Measurements from ENCODE around the gene CLRN1.

Gene CLRN1

GRCh38 chr3:150965436-150965835, 7.1 kb downstream of the CLRN1 start:
- Histone ChIP-seq H3K79me2 (ENCODE audit: insufficient read depth, low read length) (no peaks in the 10 kb centered on the region), H3K27me3 (ENCODE audit: insufficient read depth, low read length, poor library complexity) (peaks cover 5% of the 10 kb centered on the region), H3K36me3 (ENCODE audit: insufficient read depth, low read length) (no peaks in the 10 kb centered on the region), H3K9ac (ENCODE audit: low read depth, low read length) (no peak overlapping the region), H3K4me1 (ENCODE audit: insufficient read depth, low read length) (no peaks in the 10 kb centered on the region), H2AFZ (ENCODE audit: low read depth, low read length) (no peak overlapping the region), H3K27ac (ENCODE audit: low read length) (no peak overlapping the region), H3K4me2 (ENCODE audit: insufficient read depth, low read length) (no peak overlapping the region), H3K9me3 (ENCODE audit: insufficient read depth, low read length, severe bottlenecking) (no peaks in the 10 kb centered on the region), H3K4me3 (ENCODE audit: low read depth in 1 of 2, low read length in 2 of 2) (no peak overlapping the region), H4K20me1 (ENCODE audit: insufficient read depth, low read length) (no peaks in the 10 kb centered on the region)
- ATAC-seq (ENCODE audit: insufficient read depth, low read depth) (no peak), DNase-seq (no peak)
- no peak for TF ChIP-seq EZH2 (IDR thresholded peaks at IDR 0.05; ENCODE audit: borderline replicate concordance, low read depth, low read length, severe bottlenecking)

GRCh38 chr3:150961949-150962348, 10.6 kb downstream of the CLRN1 start:
- Histone ChIP-seq H3K4me2 (ENCODE audit: insufficient read depth, low read length) (no peak overlapping the region), H3K9me3 (ENCODE audit: insufficient read depth, low read length, severe bottlenecking) (no peaks in the 10 kb centered on the region), H3K36me3 (ENCODE audit: insufficient read depth, low read length) (no peaks in the 10 kb centered on the region), H3K9ac (ENCODE audit: low read depth, low read length) (no peak overlapping the region), H3K79me2 (ENCODE audit: insufficient read depth, low read length) (no peaks in the 10 kb centered on the region), H4K20me1 (ENCODE audit: insufficient read depth, low read length) (no peaks in the 10 kb centered on the region), H2AFZ (ENCODE audit: low read depth, low read length) (no peak overlapping the region), H3K4me1 (ENCODE audit: insufficient read depth, low read length) (no peaks in the 10 kb centered on the region), H3K27ac (ENCODE audit: low read length) (no peak overlapping the region), H3K27me3 (ENCODE audit: insufficient read depth, low read length, poor library complexity) (no peaks in the 10 kb centered on the region), H3K4me3 (ENCODE audit: low read depth in 1 of 2, low read length in 2 of 2) (no peak overlapping the region)
- no peak for DNase-seq
- ATAC-seq (ENCODE audit: insufficient read depth, low read depth) = no peak
- TF ChIP-seq EZH2 (IDR thresholded peaks at IDR 0.05; ENCODE audit: borderline replicate concordance, low read depth, low read length, severe bottlenecking) (no peak), CTCF (IDR thresholded peaks at IDR 0.05; ENCODE audit: borderline replicate concordance, extremely low read depth, low read length, poor library complexity, severe bottlenecking) (no peak)

GRCh38 chr3:150960708-150961684, 11.5 kb downstream of the CLRN1 start:
- Histone ChIP-seq H3K27me3 (ENCODE audit: insufficient read depth, low read length, poor library complexity) (peaks cover 6% of the 10 kb centered on the region), H3K4me1 (ENCODE audit: insufficient read depth, low read length) (no peaks in the 10 kb centered on the region), H3K79me2 (ENCODE audit: insufficient read depth, low read length) (no peaks in the 10 kb centered on the region), H3K9ac (ENCODE audit: low read depth, low read length) (no peak overlapping the region), H3K27ac (ENCODE audit: low read length) (no peak overlapping the region), H3K4me3 (ENCODE audit: low read depth in 1 of 2, low read length in 2 of 2) (no peak overlapping the region), H3K9me3 (ENCODE audit: insufficient read depth, low read length, severe bottlenecking) (no peaks in the 10 kb centered on the region), H3K36me3 (ENCODE audit: insufficient read depth, low read length) (no peaks in the 10 kb centered on the region), H2AFZ (ENCODE audit: low read depth, low read length) (no peak overlapping the region), H4K20me1 (ENCODE audit: insufficient read depth, low read length) (no peaks in the 10 kb centered on the region), H3K4me2 (ENCODE audit: insufficient read depth, low read length) (no peak overlapping the region)
- DNase-seq (no peak), ATAC-seq (ENCODE audit: insufficient read depth, low read depth) (no peak)
- TF ChIP-seq CTCF (IDR thresholded peaks at IDR 0.05; ENCODE audit: borderline replicate concordance, extremely low read depth, low read length, poor library complexity, severe bottlenecking) (no peak), EZH2 (IDR thresholded peaks at IDR 0.05; ENCODE audit: borderline replicate concordance, low read depth, low read length, severe bottlenecking) (no peak)

GRCh38 chr3:150958683-150959082, 13.8 kb downstream of the CLRN1 start:
- H3K36me3 ChIP-seq (ENCODE audit: insufficient read depth, low read length) = no peaks in the 10 kb centered on the region
- no peak overlapping the region for H3K4me2 ChIP-seq (ENCODE audit: insufficient read depth, low read length)
- H3K9me3 ChIP-seq (ENCODE audit: insufficient read depth, low read length, severe bottlenecking) = no peaks in the 10 kb centered on the region
- H3K4me1 ChIP-seq (ENCODE audit: insufficient read depth, low read length) = no peaks in the 10 kb centered on the region
- no peak for ATAC-seq (ENCODE audit: insufficient read depth, low read depth)
- no peak overlapping the region for H3K27ac ChIP-seq (ENCODE audit: low read length)
- no peak overlapping the region for H2AFZ ChIP-seq (ENCODE audit: low read depth, low read length)
- H3K4me3 ChIP-seq (ENCODE audit: low read depth in 1 of 2, low read length in 2 of 2) = no peak overlapping the region
- no peaks in the 10 kb centered on the region for H3K79me2 ChIP-seq (ENCODE audit: insufficient read depth, low read length)
- H3K27me3 ChIP-seq (ENCODE audit: insufficient read depth, low read length, poor library complexity) = peaks cover 16% of the 10 kb centered on the region
- no peak for DNase-seq
- TF ChIP-seq CTCF (IDR thresholded peaks at IDR 0.05; ENCODE audit: borderline replicate concordance, extremely low read depth, low read length, poor library complexity, severe bottlenecking) (no peak), EZH2 (IDR thresholded peaks at IDR 0.05; ENCODE audit: borderline replicate concordance, low read depth, low read length, severe bottlenecking) (no peak)
- H3K9ac ChIP-seq (ENCODE audit: low read depth, low read length) = no peak overlapping the region
- H4K20me1 ChIP-seq (ENCODE audit: insufficient read depth, low read length) = no peaks in the 10 kb centered on the region

Measured in DND-41 (cell line).